GM12801 (cell line): ENCODE measurements around the gene MAT1A.

Experiments used
- CTCF ChIP-seq: IDR thresholded peaks from one replicate; pipeline ENCODE4 v1.5.1; 2011; ENCODE audit warnings: control low read depth; ENCODE audit not compliant: insufficient read length; ENCODE audit errors: extremely low read depth

Gene MAT1A

GRCh38 chr10:80321183-80321582, 31.7 kb upstream of the MAT1A start:
- TF ChIP-seq CTCF: no peak

- no peak for TF ChIP-seq CTCF
These were observed 30.9 kb upstream of the MAT1A start for GRCh38 chr10:80320377-80320776.

- no peak for TF ChIP-seq CTCF
These were observed 30.4 kb upstream of the MAT1A start for GRCh38 chr10:80319725-80320290.

- TF ChIP-seq CTCF: no peak
These were observed 29.9 kb upstream of the MAT1A start for GRCh38 chr10:80319318-80319717.

GRCh38 chr10:80318742-80319141, 29.3 kb upstream of the MAT1A start:
- no peak for TF ChIP-seq CTCF

GRCh38 chr10:80315391-80315790, 25.9 kb upstream of the MAT1A start:
- TF ChIP-seq CTCF: no peak

- no peak for TF ChIP-seq CTCF
These were observed 24.1 kb upstream of the MAT1A start for GRCh38 chr10:80313523-80313922.
